Measurements from ENCODE around the gene GSAP.

GRCh38 chr7:77426521-77427051, 10.4 kb upstream of the GSAP start:
- TF ChIP-seq REST (IDR thresholded peaks at IDR 0.05; ENCODE audit: borderline replicate concordance) (no peak), CTCF (IDR thresholded peaks at IDR 0.05; ENCODE audit: poor library complexity, severe bottlenecking) (no peak), EZH2 (IDR thresholded peaks at IDR 0.05; ENCODE audit: borderline replicate concordance, insufficient read depth, low read length, poor library complexity, severe bottlenecking) (no peak), POLR2AphosphoS5 (IDR thresholded peaks at IDR 0.05) (no peak), EP300 (conservative IDR thresholded peaks at IDR 0.05; ENCODE audit: poor library complexity, severe bottlenecking) (no peak), TAF1 (IDR thresholded peaks at IDR 0.05; ENCODE audit: low read depth) (no peak), RAD21 (conservative IDR thresholded peaks at IDR 0.05) (no peak)
